HL-60/S4 treated with phorbol 12-myristate 13-acetate at 8.2 ng/mL for 4 days and 3 days (cell line): ENCODE measurements around the gene RNASEL.
"Not testable (repeated sequence)": the region's sequence is repeated elsewhere in the genome, so short reads cannot be mapped to it uniquely, and the experiment has no call there.

Source experiments
- in situ Hi-C: fragments of 300-500 bp; cut with MboI; formaldehyde crosslinking; loops from 2 replicates; pipeline ENCODE4 v1.15.0; 2022; ENCODE audit warnings: low sequenced_read_pairs

Gene RNASEL

GRCh38 chr1:182569939-182570610 is 19.0 kb downstream of the RNASEL start:
- in situ Hi-C loops, result no loop called here

DNA sequence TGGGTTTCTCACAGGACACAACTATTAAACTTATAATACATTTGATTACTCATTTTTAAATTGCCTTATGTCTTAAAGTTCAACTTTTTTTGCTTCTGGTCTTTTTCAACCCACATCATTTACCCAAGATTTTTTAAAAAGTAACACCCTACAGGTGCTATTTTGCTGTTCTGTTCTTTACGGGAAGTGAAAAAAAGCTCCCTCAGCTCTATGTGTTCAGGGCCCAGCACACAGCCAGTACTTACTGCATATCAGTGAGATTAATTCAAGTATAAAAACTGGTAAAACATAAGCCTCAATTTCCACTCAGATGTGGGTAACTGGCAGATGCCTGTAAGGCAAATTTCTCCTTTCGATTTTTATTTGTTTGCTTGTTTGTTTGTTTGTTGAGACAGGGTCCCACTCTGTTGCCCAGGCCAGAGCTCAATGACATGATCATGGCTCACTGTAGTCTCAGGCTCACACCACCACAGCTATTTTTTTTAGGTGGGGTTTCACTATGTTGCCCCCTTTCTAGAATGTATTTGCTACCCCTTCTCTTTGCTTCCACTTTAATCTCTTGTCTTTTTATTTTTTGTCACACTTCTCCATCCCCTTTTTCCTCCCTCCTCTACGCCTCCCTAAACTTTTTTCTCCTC is 20.3 kb downstream of the RNASEL start:
- in situ Hi-C loops, result no loop called here

GRCh38 chr1:182567629-182568028 is 21.4 kb downstream of the RNASEL start:
- in situ Hi-C loops, result no loop called here

GRCh38 chr1:182565537-182565936 is 23.5 kb downstream of the RNASEL start:
- in situ Hi-C loops, result no loop called here

DNA sequence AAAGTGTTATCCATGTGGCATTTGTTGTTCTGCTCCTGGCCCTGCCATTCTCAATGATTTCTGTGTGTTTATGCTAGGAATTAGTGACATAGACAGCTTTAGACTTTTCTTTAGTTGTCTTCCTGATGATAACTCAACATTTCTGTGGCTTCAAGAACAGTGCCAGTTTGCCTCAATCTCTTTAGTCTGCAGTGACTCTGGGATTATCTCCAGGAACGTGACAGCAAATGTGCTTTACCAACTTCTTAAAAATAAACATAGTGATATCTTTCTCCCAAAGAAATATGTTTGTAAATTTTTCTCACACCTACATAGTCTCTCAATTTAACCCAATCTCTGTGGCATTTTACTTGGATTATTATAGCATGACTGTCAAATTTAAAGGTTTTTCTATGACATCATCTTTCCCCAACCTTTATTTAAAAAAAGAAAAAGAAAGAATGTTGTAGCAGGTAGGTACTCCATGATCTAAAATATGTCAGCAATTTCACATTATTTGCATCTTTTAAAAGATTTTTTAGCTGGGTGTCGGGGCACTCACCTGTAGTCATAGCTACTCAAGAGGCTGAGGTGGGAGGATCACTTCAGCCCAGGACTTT is 24.6 kb downstream of the RNASEL start:
- in situ Hi-C loops, result no loop called here

- in situ Hi-C loops, result no loop called here
These were observed 26.0 kb downstream of the RNASEL start for GRCh38 chr1:182563095-182563494.

DNA sequence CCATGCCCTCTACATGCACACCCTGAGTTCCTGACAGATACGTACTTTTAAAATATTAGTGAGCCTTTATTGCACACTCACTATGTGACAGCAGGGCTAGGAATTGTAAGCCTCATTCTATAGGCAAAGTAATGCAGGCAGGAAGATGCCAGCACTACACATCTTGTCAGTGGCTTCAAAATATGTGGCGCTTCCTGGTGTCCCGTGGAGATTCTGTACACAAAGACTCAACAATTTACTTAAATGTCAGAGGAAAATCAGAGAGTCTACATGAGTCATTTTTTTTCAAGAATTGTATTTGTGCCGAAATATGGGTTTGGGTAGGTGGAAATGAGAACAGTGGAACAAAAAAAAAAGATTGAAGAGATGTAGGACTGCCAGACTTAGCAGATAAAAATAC is 27.6 kb downstream of the RNASEL start:
- in situ Hi-C loops, result no loop called here

DNA sequence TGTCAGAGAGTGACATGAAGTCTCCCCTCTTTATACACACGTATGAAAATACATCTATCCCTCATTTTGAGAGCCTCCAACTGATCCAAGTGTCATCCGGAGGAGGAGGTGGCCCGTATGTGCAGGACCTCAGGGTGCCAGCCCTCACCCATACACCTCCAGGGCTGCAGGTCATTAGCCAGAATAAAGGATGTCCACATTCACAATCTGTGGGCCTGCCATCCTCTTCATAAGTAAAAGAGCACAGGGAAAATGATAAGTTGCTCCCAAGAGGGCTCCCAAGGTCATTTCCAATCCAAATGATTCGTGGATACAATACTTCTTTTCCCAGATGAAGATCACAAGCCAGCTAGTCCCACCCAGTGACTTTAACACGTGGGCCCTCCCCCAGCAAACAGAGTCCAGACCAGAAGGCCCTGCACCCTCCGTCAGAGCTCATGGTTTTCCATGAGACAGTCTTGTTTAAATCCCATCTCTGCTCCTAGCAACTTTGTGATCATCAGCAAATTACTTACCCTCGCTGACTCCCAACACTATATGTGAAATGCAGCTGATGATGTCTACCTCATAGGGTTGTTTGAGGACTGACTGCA is 28.6 kb downstream of the RNASEL start:
- in situ Hi-C loops, result no loop called here

GRCh38 chr1:182556279-182556678 is 32.8 kb downstream of the RNASEL start:
- in situ Hi-C loops, result no loop called here

- in situ Hi-C loops, result no loop called here
These were observed 33.6 kb downstream of the RNASEL start for GRCh38 chr1:182555493-182555892.

- in situ Hi-C loops, result no loop called here
These were observed 36.5 kb downstream of the RNASEL start for GRCh38 chr1:182552527-182552926.

DNA sequence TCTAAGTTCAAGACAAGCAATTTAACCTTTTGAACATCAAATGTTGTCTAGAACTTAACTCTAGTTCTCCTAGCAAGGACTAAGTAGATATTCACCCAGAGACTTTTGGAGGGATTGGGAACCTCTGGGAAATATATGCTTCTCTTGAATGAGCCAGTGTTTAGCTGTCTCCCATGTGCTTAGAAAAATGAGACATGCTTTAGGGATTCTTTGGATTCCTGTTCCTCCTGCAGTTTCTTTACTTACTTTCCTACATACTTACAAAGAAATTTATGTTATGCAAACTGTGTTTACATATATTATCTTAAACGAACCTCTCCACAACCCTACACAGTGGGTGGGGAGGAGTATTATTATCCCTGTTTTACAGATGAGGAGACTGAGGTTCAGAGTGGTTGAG is 39.2 kb downstream of the RNASEL start:
- in situ Hi-C loops, result no loop called here

GRCh38 chr1:182549346-182549745 is 39.7 kb downstream of the RNASEL start:
- in situ Hi-C loops, result no loop called here

DNA sequence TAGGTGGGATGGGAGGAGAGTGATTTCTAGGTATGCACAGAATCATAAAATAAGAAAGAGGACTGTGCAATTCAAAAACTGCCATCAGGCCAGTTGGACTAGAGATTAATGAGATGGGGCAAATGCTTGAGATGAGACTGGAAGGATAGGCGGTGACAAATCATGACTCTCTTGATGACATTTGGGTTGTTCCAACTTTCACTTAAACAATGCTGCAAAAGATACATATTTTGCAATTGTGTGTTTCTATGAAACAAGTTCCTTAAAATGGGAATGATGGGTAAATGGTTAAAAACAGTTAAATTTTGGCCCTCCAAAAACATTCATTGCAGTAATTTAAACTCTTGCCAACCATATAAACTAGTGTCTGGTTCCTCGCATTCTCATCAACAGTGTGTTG is 55.2 kb downstream of the RNASEL start:
- in situ Hi-C loops, result no loop called here

DNA sequence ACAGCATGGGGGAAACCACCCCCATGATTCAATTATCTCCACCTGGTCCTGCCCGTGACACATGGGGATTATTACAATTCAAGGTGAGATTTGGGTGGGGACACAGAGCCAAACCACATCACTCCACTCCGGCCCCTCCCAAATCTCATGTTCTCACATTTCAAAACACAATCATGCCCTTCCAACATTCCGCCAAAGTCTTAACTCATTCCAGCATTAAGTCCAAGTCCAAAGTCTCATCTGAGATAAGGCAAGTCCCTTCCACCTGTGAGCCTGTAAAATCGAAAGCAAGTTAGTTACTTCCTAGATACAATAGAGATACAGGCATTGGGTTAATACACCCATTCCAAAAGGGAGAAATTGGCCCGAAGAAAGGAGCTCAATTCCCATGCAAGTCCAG is 60.9 kb downstream of the RNASEL start:
- in situ Hi-C loops, result not testable (repeated sequence)

- in situ Hi-C loops, result no loop called here
These were observed 61.4 kb downstream of the RNASEL start for GRCh38 chr1:182527680-182528079.

DNA sequence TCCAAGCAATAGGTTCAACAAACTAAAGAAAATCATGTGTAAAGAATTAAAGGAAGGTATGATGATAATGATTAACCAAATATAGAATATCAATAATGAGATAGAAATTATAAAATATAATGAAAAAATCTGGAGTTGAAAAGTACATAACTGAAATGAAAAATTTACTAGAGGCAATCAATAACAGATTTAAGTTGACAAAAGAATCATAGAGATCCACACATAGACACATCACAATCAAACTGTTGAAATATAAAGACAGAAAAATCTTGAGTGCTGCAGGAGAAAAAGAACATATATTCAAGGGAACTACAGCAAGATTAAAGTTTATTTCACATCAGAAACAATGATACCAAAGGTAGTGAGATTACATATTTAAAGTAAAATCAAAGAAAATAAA is 63.7 kb downstream of the RNASEL start:
- in situ Hi-C loops, result no loop called here
